ENCODE data around the gene DISP3. TPM values are rescaled to one million over a fixed set of nuclear protein-coding genes. Genes with fewer than 3 reads are reported as not detected.
A peak's percentile ranks its signal among the peaks of the same experiment; 100 is the strongest.

DISP3 gene
- polyA plus RNA-seq, 1 of the 3 experiments (the other 2 are of a cell fraction), result 0.08 TPM

GRCh38 chr1:11471473-11471872, 7.5 kb upstream of the DISP3 start:
- no peaks in the 10 kb centered on the region for H3K9me2 ChIP-seq
- no peaks in the 10 kb centered on the region for H3K9me3 ChIP-seq
- POLR2A ChIA-PET, result no interaction called here
- 0% methylated on average over 1 of the region's 1 CpG for WGBS (ENCODE audit: low lambda C conversion rate)
- no peak overlapping the region for H3K27ac ChIP-seq (ENCODE audit: low read depth in 2 of 2, low read length in 1 of 2)
- H2AFZ ChIP-seq (ENCODE audit: low read depth), result no peak overlapping the region
- peaks cover 0 to 21% of the 10 kb centered on the region in 2 experiments; a peak in 1 of 4 replicates for H3K4me1 ChIP-seq (ENCODE audit: control insufficient read depth in 1 of 2, insufficient read depth in 2 of 2, low read depth in 1 of 2, low read length in 1 of 2)
- TF ChIP-seq RXRA (IDR thresholded peaks at IDR 0.05; ENCODE audit: borderline replicate concordance, low read depth) (no peak), SIN3A (IDR thresholded peaks at IDR 0.05; ENCODE audit: borderline replicate concordance, low read depth, low read length) (no peak), TAF1 (IDR thresholded peaks at IDR 0.05; ENCODE audit: borderline replicate concordance, low read depth, low read length) (no peak), ELF1 (IDR thresholded peaks at IDR 0.05) (no peak), EZH2phosphoT487 (IDR thresholded peaks at IDR 0.05; ENCODE audit: borderline replicate concordance, low read depth) (no peak), PBX3 (IDR thresholded peaks at IDR 0.05) (no peak), ZBTB33 (IDR thresholded peaks at IDR 0.05; ENCODE audit: borderline replicate concordance, low read depth) (no peak), TEAD4 (IDR thresholded peaks at IDR 0.05; ENCODE audit: borderline replicate concordance, insufficient read depth) (no peak), GABPA (IDR thresholded peaks at IDR 0.05; ENCODE audit: low read depth) (no peak), MAX (IDR thresholded peaks at IDR 0.05; ENCODE audit: low read depth) (no peak), POLR2AphosphoS5 (IDR thresholded peaks at IDR 0.05; ENCODE audit: low read depth, low read length) (no peak), MEF2A (IDR thresholded peaks at IDR 0.05; ENCODE audit: borderline replicate concordance, low read depth) (no peak), RAD21 (IDR thresholded peaks at IDR 0.05; ENCODE audit: low read length) (no peak), CHD2 (IDR thresholded peaks at IDR 0.05; ENCODE audit: low read length, partially characterized antibody) (no peak), TCF12 (IDR thresholded peaks at IDR 0.05) (no peak), GATA2 (CRISPR knock-in tag; IDR thresholded peaks at IDR 0.05) (no peak), FOSL2 (IDR thresholded peaks at IDR 0.05; ENCODE audit: borderline replicate concordance, low read depth) (no peak), REST (IDR thresholded peaks at IDR 0.05; ENCODE audit: low read depth, low read length) (no peak)
- TF ChIP-seq, protein P1, sequence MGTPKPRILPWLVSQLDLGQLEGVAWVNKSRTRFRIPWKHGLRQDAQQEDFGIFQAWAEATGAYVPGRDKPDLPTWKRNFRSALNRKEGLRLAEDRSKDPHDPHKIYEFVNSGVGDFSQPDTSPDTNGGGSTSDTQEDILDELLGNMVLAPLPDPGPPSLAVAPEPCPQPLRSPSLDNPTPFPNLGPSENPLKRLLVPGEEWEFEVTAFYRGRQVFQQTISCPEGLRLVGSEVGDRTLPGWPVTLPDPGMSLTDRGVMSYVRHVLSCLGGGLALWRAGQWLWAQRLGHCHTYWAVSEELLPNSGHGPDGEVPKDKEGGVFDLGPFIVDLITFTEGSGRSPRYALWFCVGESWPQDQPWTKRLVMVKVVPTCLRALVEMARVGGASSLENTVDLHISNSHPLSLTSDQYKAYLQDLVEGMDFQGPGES (IDR thresholded peaks at IDR 0.05; ENCODE audit: low read depth, low read length), result no peak
- no peak overlapping the region for H3K4me3 ChIP-seq (ENCODE audit: low read depth in 2 of 2, low read length in 1 of 2)
- CTCF ChIA-PET, result interaction anchor here (1.0 to 2.3 kb wide), 6 partner anchors 12 to 434 kb away, joined by 3 to 14 read pairs (median 4); no protein-coding TSS in a partner anchor
- H3F3A ChIP-seq (replicated peaks; ENCODE audit: insufficient read depth), result no peaks in the 10 kb centered on the region
- H4K20me1 ChIP-seq (ENCODE audit: insufficient read depth), result no peaks in the 10 kb centered on the region
- H3K27me3 ChIP-seq (ENCODE audit: insufficient read depth), result no peaks in the 10 kb centered on the region
- no peak overlapping the region for H3K9ac ChIP-seq
- DNase-seq, result peak; percentile 47
- no peak overlapping the region for H3K4me2 ChIP-seq
- H3K79me2 ChIP-seq (ENCODE audit: insufficient read depth), result no peaks in the 10 kb centered on the region
- H3K36me3 ChIP-seq (replicated peaks in 1 of 2; ENCODE audit: control insufficient read depth in 1 of 2, insufficient read depth in 2 of 2, low read length in 1 of 2), result no peaks in the 10 kb centered on the region
